K562 (cell line): ENCODE data around the gene ZNF845.
"Not testable (repeated sequence)": the region's sequence is repeated elsewhere in the genome, so short reads cannot be mapped to it uniquely, and the experiment has no call there.

Experiments
- CTCF ChIP-seq, 3 experiments: IDR thresholded peaks in 2 of 3; conservative IDR thresholded peaks in 1 of 3; 2 replicates each; pipeline ENCODE4 v1.5.1; 2011 to 2012; ENCODE audit warnings: low read length in 3 of 3, mild to moderate bottlenecking in 3 of 3, control low read depth in 2 of 3, improper control_type of control experiment in 1 of 3, inconsistent platforms in 1 of 3, low read depth in 1 of 3, mixed read lengths in 1 of 3, moderate library complexity in 1 of 3; ENCODE audit not compliant: insufficient read depth in 2 of 3
- ZNF551 ChIP-seq: fragments of 250-450 bp; sonication (Bioruptor Pico); IDR thresholded peaks from 2 replicates; pipeline ENCODE4 v1.5.0; 2021; ENCODE audit warnings: mild to moderate bottlenecking, moderate library complexity

- TF ChIP-seq CTCF (IDR thresholded peaks at IDR 0.05 in 2 of 3, conservative IDR thresholded peaks at IDR 0.05 in 1 of 3; ENCODE audit: insufficient read depth in 2 of 3, low read depth in 1 of 3, low read length in 3 of 3); ZNF551 (CRISPR knock-in tag): not testable (repeated sequence)
Measured at GRCh38 chr19:53360056-53360455, 26.5 kb downstream of the ZNF845 start.
